ENCODE measurements around the gene RIOK3. TPM values are rescaled to one million over a fixed set of nuclear protein-coding genes. Genes with fewer than 3 reads are reported as not detected.

RIOK3 gene
- total RNA-seq, 2 experiments from 2014 or later = 62.8 to 72.6 TPM

- peaks cover 34% of the 10 kb centered on the region for H3K36me3 Mint-ChIP-seq
These were observed 59.6 kb downstream of the RIOK3 start for GRCh38 chr18:23512641-23513040.

GRCh38 chr18:23515911-23516546 is 62.9 kb downstream of the RIOK3 start:
- ATAC-seq (ENCODE audit: low read depth) (peak; percentile 96), DNase-seq (peak; percentile 65)
- Mint-ChIP-seq H3K27ac (peak overlapping the region; percentile 49), H3K27me3 (no peaks in the 10 kb centered on the region), H3K9me3 (no peaks in the 10 kb centered on the region), H3K36me3 (peaks cover 31% of the 10 kb centered on the region), H3K4me1 (peaks cover 23% of the 10 kb centered on the region), H3K4me3 (no peak overlapping the region)
- POLR2A ChIA-PET = interaction anchor here (0.5 to 1.8 kb wide), 4 partner anchors 59 to 545 kb away, joined by 3 to 7 read pairs (median 4); partner anchors contain the start of gene NPC1

More at GRCh38 chr18:23512641-23513040, 59.6 kb downstream of the RIOK3 start:
- DNase-seq = no peak
- POLR2A ChIA-PET = no interaction called here
- H3K4me3 Mint-ChIP-seq = peak overlapping the region; percentile 58
- H3K27ac Mint-ChIP-seq = peak overlapping the region; percentile 76
- no peaks in the 10 kb centered on the region for H3K9me3 Mint-ChIP-seq
- ATAC-seq (ENCODE audit: low read depth) = no peak
- H3K27me3 Mint-ChIP-seq = no peaks in the 10 kb centered on the region
- H3K4me1 Mint-ChIP-seq = peaks cover 30% of the 10 kb centered on the region

GRCh38 chr18:23519734-23520133 is 66.6 kb downstream of the RIOK3 start:
- DNase-seq = no peak
- Mint-ChIP-seq H3K9me3 (no peaks in the 10 kb centered on the region), H3K36me3 (peaks cover 21% of the 10 kb centered on the region), H3K4me3 (no peak overlapping the region), H3K27ac (no peak overlapping the region), H3K4me1 (peaks cover 8% of the 10 kb centered on the region), H3K27me3 (no peaks in the 10 kb centered on the region)
- POLR2A ChIA-PET = no interaction called here
- ATAC-seq (ENCODE audit: low read depth) = no peak

- peaks cover 4% of the 10 kb centered on the region for H3K4me1 Mint-ChIP-seq
- H3K36me3 Mint-ChIP-seq = peaks cover 22% of the 10 kb centered on the region
- H3K27me3 Mint-ChIP-seq = no peaks in the 10 kb centered on the region
- no peak for ATAC-seq (ENCODE audit: low read depth)
- H3K27ac Mint-ChIP-seq = no peak overlapping the region
- POLR2A ChIA-PET = interaction anchor here (0.6 kb wide), 1 partner anchor 22 kb away, joined by 3 read pairs; no protein-coding TSS in a partner anchor
- no peak overlapping the region for H3K4me3 Mint-ChIP-seq
- no peak for DNase-seq
- no peaks in the 10 kb centered on the region for H3K9me3 Mint-ChIP-seq
These were observed 68.2 kb downstream of the RIOK3 start for GRCh38 chr18:23521271-23521670.

- POLR2A ChIA-PET = interaction anchor here (1.7 kb wide), 1 partner anchor 21 kb away, joined by 4 read pairs; no protein-coding TSS in a partner anchor
- no peaks in the 10 kb centered on the region for H3K27me3 Mint-ChIP-seq
- H3K4me1 Mint-ChIP-seq = peaks cover 4% of the 10 kb centered on the region
- ATAC-seq (ENCODE audit: low read depth) (no peak), DNase-seq (no peak)
- H3K4me3 Mint-ChIP-seq = no peak overlapping the region
- no peak overlapping the region for H3K27ac Mint-ChIP-seq
- no peaks in the 10 kb centered on the region for H3K9me3 Mint-ChIP-seq
- peaks cover 25% of the 10 kb centered on the region for H3K36me3 Mint-ChIP-seq
These were observed 68.8 kb downstream of the RIOK3 start for GRCh38 chr18:23521907-23522306.

- peaks cover 4% of the 10 kb centered on the region for H3K4me1 Mint-ChIP-seq
These were observed 70.5 kb downstream of the RIOK3 start for GRCh38 chr18:23523429-23524212.

GRCh38 chr18:23524213-23524707 is 71.2 kb downstream of the RIOK3 start:
- Mint-ChIP-seq H3K27ac (no peak overlapping the region), H3K36me3 (peaks cover 23% of the 10 kb centered on the region), H3K4me1 (peaks cover 4% of the 10 kb centered on the region), H3K4me3 (no peak overlapping the region), H3K9me3 (no peaks in the 10 kb centered on the region), H3K27me3 (no peaks in the 10 kb centered on the region)
- DNase-seq (no peak), ATAC-seq (ENCODE audit: low read depth) (no peak)
- POLR2A ChIA-PET = interaction anchor here (0.6 kb wide), 1 partner anchor 18 kb away, joined by 3 read pairs; no protein-coding TSS in a partner anchor

More at GRCh38 chr18:23523429-23524212, 70.5 kb downstream of the RIOK3 start:
- DNase-seq (no peak), ATAC-seq (ENCODE audit: low read depth) (no peak)
- peaks cover 23% of the 10 kb centered on the region for H3K36me3 Mint-ChIP-seq
- H3K27ac Mint-ChIP-seq = no peak overlapping the region
- no peaks in the 10 kb centered on the region for H3K27me3 Mint-ChIP-seq
- H3K4me3 Mint-ChIP-seq = no peak overlapping the region
- POLR2A ChIA-PET = interaction anchor here (0.6 to 1.7 kb wide), 3 partner anchors 19 to 608 kb away, joined by 3 to 4 read pairs (median 4); no protein-coding TSS in a partner anchor
- no peaks in the 10 kb centered on the region for H3K9me3 Mint-ChIP-seq

- POLR2A ChIA-PET = interaction anchor here (1.1 kb wide), 1 partner anchor 14 kb away, joined by 4 read pairs; no protein-coding TSS in a partner anchor
- no peak overlapping the region for H3K27ac Mint-ChIP-seq
- H3K9me3 Mint-ChIP-seq = no peaks in the 10 kb centered on the region
- ATAC-seq (ENCODE audit: low read depth) (no peak), DNase-seq (no peak)
- H3K4me3 Mint-ChIP-seq = no peak overlapping the region
- no peaks in the 10 kb centered on the region for H3K27me3 Mint-ChIP-seq
- peaks cover 8% of the 10 kb centered on the region for H3K36me3 Mint-ChIP-seq
- peaks cover 4% of the 10 kb centered on the region for H3K4me1 Mint-ChIP-seq
These were observed 73.5 kb downstream of the RIOK3 start for GRCh38 chr18:23526501-23527063.

GRCh38 chr18:23528580-23529472 is 75.7 kb downstream of the RIOK3 start:
- Mint-ChIP-seq H3K36me3 (peaks cover 8% of the 10 kb centered on the region), H3K27me3 (no peaks in the 10 kb centered on the region), H3K4me3 (no peak overlapping the region), H3K9me3 (no peaks in the 10 kb centered on the region), H3K27ac (no peak overlapping the region), H3K4me1 (peaks cover 2% of the 10 kb centered on the region)
- no peak for ATAC-seq (ENCODE audit: low read depth)
- POLR2A ChIA-PET = no interaction called here
- no peak for DNase-seq

- no peak overlapping the region for H3K4me3 Mint-ChIP-seq
- DNase-seq (no peak), ATAC-seq (ENCODE audit: low read depth) (peak; percentile 14)
- H3K27me3 Mint-ChIP-seq = no peaks in the 10 kb centered on the region
- peaks cover 1% of the 10 kb centered on the region for H3K4me1 Mint-ChIP-seq
- POLR2A ChIA-PET = no interaction called here
- no peak overlapping the region for H3K27ac Mint-ChIP-seq
- peaks cover 8% of the 10 kb centered on the region for H3K36me3 Mint-ChIP-seq
- H3K9me3 Mint-ChIP-seq = no peaks in the 10 kb centered on the region
These were observed 76.5 kb downstream of the RIOK3 start for GRCh38 chr18:23529604-23530003.

GRCh38 chr18:23530195-23530594 is 77.1 kb downstream of the RIOK3 start:
- no peak overlapping the region for H3K4me3 Mint-ChIP-seq
- H3K27me3 Mint-ChIP-seq = no peaks in the 10 kb centered on the region
- POLR2A ChIA-PET = no interaction called here
- DNase-seq = no peak
- H3K36me3 Mint-ChIP-seq = peaks cover 11% of the 10 kb centered on the region
- peaks cover 1% of the 10 kb centered on the region for H3K4me1 Mint-ChIP-seq
- no peaks in the 10 kb centered on the region for H3K9me3 Mint-ChIP-seq
- no peak for ATAC-seq (ENCODE audit: low read depth)
- H3K27ac Mint-ChIP-seq = no peak overlapping the region

- ATAC-seq (ENCODE audit: low read depth) (no peak), DNase-seq (no peak)
- POLR2A ChIA-PET = interaction anchor here (0.6 kb wide), 1 partner anchor 597 kb away, joined by 11 read pairs; no protein-coding TSS in a partner anchor
- H3K4me1 Mint-ChIP-seq = no peaks in the 10 kb centered on the region
- H3K36me3 Mint-ChIP-seq = peaks cover 3% of the 10 kb centered on the region
- H3K27me3 Mint-ChIP-seq = no peaks in the 10 kb centered on the region
- no peaks in the 10 kb centered on the region for H3K9me3 Mint-ChIP-seq
- no peak overlapping the region for H3K4me3 Mint-ChIP-seq
- H3K27ac Mint-ChIP-seq = no peak overlapping the region
These were observed 78.8 kb downstream of the RIOK3 start for GRCh38 chr18:23531912-23532311.

Measured in activated naive CD8-positive, alpha-beta T cell treated with anti-CD3 and anti-CD28 coated beads, Interleukin-2, amount 10 ng/mL, durations not matched to agents 7 days and 5 days (primary cell).